Measurements from ENCODE around the gene SEPTIN12. TPM values are rescaled to one million over a fixed set of nuclear protein-coding genes. Genes with fewer than 3 reads are reported as not detected.
A peak's percentile ranks its signal among the peaks of the same experiment; 100 is the strongest.

SEPTIN12 gene
- not detected for polyA plus RNA-seq (2013, experiment 1 of 2; ENCODE audit: insufficient read length)
- polyA plus RNA-seq (2013, experiment 2 of 2; ENCODE audit: insufficient read length): not detected

GRCh38 chr16:4787627-4788482 lies at the start of gene SEPTIN12:
Gene SEPTIN12 (minus strand): TSS chr16:4788345. CDS start chr16:4787645, 700 bp downstream.
- DNase-seq: no peak

- DNase-seq: no peak
Observed at GRCh38 chr16:4836727-4837126, 48.6 kb upstream of the SEPTIN12 start.

- no peak for DNase-seq
Observed at GRCh38 chr16:4833584-4833983, 45.4 kb upstream of the SEPTIN12 start.

GRCh38 chr16:4832698-4833343 lies 44.7 kb upstream of the SEPTIN12 start:
- DNase-seq: no peak

GRCh38 chr16:4831616-4832015 lies 43.5 kb upstream of the SEPTIN12 start:
- DNase-seq: no peak

- DNase-seq: no peak
Observed at GRCh38 chr16:4830408-4830807, 42.3 kb upstream of the SEPTIN12 start.

GRCh38 chr16:4828567-4829321 lies 40.6 kb upstream of the SEPTIN12 start:
- DNase-seq: no peak

GRCh38 chr16:4826980-4827379 lies 38.8 kb upstream of the SEPTIN12 start:
- DNase-seq: no peak

- DNase-seq: no peak
Observed at GRCh38 chr16:4826526-4826925, 38.4 kb upstream of the SEPTIN12 start.

GRCh38 chr16:4825196-4825595 lies 37.1 kb upstream of the SEPTIN12 start:
- no peak for DNase-seq

GRCh38 chr16:4820652-4821051 lies 32.5 kb upstream of the SEPTIN12 start:
- no peak for DNase-seq

- no peak for DNase-seq
Observed at GRCh38 chr16:4814542-4815173, 26.5 kb upstream of the SEPTIN12 start.

- DNase-seq: no peak
Observed at GRCh38 chr16:4814046-4814445, 25.9 kb upstream of the SEPTIN12 start.

GRCh38 chr16:4813251-4814003 lies 25.3 kb upstream of the SEPTIN12 start:
- no peak for DNase-seq

GRCh38 chr16:4811773-4812172 lies 23.6 kb upstream of the SEPTIN12 start:
- DNase-seq: no peak

- no peak for DNase-seq
Observed at GRCh38 chr16:4811242-4811641, 23.1 kb upstream of the SEPTIN12 start.

- DNase-seq: no peak
Observed at GRCh38 chr16:4806280-4806679, 18.1 kb upstream of the SEPTIN12 start.

GRCh38 chr16:4805231-4805630 lies 17.1 kb upstream of the SEPTIN12 start:
- no peak for DNase-seq

GRCh38 chr16:4803898-4804762 lies 16.0 kb upstream of the SEPTIN12 start:
- no peak for DNase-seq

- peak; percentile 60 for DNase-seq
Observed at GRCh38 chr16:4803401-4803844, 15.3 kb upstream of the SEPTIN12 start.

All from fibroblast of skin of scalp (primary cell).